Stimulated activated CD4-positive, alpha-beta T cell treated with anti-CD3 and anti-CD28 coated beads, Interleukin-12 subunit alpha, Interleukin-12 subunit beta, amount 100 ng/mL, for 48 hours (primary cell): Measurements from ENCODE around the gene STAG1.
"Not testable (repeated sequence)": the region's sequence is repeated elsewhere in the genome, so short reads cannot be mapped to it uniquely, and the experiment has no call there.

Experiments
- DNase-seq, 3 donors: peaks; one replicate each; pipeline ENCODE4 v3.0.0-alpha.2; 2020; ENCODE audit warnings: low read depth in 2 of 3, low spot score in 1 of 3

The STAG1 gene

GRCh38 chr3:136516095-136516494, 236.1 kb downstream of the STAG1 start:
- no peak for DNase-seq

DNA sequence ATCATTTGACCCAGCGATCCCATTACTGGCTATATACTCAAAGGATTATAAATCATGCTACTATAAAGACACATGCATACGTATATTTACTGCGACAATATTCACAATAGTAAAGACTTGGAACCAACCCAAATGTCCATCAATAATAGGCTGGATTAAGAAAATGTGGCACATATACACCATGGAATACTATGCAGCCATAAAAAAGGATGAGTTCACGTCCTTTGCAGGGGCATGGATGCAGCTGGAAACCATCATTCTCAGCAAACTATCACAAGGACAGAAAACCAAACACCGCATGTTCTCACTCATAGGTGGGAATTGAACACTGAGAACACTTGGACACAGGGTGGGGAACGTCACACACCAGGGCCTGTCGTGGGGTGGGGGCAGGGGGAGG, 237.6 kb downstream of the STAG1 start:
- DNase-seq, result not testable (repeated sequence)

DNA sequence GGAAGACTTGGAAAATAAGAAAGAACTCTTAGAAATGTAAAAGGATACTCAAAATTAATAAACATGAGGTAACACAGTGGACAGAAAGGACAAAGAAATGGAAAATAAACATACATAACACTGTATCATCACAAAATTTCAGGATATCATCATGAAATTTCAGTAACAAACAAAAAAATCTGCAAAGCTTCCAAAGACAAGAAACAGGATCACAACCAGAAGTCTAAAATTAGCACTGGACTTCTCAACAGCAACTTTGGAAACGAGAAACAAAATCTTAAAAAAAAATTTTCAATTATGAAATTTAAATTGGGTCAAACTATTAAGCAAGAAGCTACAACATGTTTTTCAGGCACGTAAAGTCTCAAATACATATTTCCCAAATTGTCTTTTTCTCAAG, 238.8 kb downstream of the STAG1 start:
- no peak for DNase-seq

DNA sequence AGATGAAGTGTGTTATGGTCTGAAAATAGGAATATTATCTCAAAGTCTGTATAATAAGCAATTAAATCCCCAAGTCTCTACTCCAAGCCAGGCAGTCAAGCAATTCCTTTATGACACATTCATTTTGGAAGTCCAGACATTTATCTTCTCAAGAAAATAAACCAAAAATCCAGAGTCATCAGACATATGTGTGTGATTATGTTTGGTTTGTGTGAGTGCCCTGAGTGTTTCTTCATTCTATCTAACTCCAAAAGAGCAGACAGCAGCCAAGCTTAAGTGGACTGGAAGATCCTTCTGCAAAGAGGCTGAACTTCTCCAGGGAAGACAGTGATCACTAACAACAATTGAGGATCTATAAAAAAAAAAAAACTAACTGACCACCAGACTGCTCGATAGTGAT, 239.8 kb downstream of the STAG1 start:
- DNase-seq, result no peak

DNA sequence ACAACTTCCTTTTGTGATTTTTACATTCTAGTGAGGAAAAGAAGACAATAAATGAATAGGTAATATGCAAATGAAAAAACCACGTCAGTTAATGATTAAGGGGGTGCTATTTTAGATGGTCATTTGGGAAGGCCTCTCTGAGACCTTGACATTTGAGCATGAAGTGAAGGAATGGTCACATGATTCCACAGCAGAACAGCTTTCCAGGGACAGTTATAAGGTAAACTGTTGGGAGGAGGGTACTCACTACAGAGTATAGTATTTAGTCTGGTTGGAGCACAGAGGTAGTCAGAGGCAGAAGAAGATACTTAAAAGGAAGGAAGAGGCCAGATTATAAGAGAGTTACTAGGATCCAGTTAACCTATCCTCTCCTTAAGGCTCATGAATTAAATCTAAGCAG, 246.5 kb downstream of the STAG1 start:
- no peak for DNase-seq

- DNase-seq, result no peak
Observed at GRCh38 chr3:136503056-136503455, 249.1 kb downstream of the STAG1 start.

GRCh38 chr3:136498919-136499447, 253.2 kb downstream of the STAG1 start:
- no peak for DNase-seq

- no peak for DNase-seq
Observed at GRCh38 chr3:136495213-136495612, 257.0 kb downstream of the STAG1 start.

GRCh38 chr3:136490646-136491405, 261.4 kb downstream of the STAG1 start:
- DNase-seq, result no peak

- no peak for DNase-seq
Observed at GRCh38 chr3:136485777-136486176, 266.4 kb downstream of the STAG1 start.

GRCh38 chr3:136476280-136476679, 275.9 kb downstream of the STAG1 start:
- no peak for DNase-seq

DNA sequence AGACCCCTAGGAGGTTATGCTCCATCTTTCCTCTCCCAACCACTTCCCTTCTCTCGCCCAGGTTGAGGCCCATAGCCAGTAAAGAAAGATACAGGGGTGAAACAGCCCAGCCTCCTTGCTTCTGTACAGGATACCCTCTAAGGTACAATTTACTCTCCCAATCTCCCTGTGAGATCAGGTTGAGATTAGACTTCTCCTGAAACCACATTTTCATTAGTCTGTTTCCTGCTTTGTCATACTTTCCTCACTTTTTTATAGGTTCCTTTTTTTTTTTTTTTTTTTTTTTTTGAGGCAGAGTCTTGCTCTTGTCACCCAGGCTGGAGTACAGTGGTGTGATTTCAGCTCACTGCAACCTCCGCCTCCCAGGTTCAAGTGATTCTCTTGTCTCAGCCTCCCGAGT, 277.3 kb downstream of the STAG1 start:
- DNase-seq, result not testable (repeated sequence)

DNA sequence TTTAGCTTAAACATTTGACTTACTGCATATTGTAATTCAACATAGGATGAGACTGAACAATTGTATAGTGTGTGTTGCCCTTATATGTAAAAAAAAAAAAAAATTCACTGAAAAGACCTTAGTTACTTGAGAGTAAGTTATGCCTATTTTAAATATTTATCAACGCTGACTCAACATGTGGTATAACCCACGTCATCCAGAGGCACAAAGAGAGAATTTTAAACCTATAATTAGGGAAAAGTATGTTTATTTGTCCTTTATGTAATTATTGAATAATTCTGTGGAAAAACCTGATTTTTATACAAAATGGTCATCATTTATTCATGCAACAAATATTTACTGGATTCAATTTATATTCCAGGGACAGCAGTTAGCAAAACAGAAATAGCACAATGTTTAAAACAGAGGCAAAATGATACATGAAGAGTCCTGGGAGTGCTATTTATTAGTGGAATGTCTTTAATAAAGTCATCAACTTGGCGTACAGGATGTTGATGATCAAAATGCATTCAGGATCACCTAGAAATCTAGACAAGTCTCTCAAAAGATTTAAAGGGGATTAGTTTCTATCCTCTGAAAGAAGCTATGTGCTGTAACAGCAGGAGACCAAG, 278.4 kb downstream of the STAG1 start:
- no peak for DNase-seq

- DNase-seq, result no peak
Observed at GRCh38 chr3:136465296-136465695, 286.9 kb downstream of the STAG1 start.

- DNase-seq, result no peak
Observed at GRCh38 chr3:136464502-136464901, 287.7 kb downstream of the STAG1 start.

DNA sequence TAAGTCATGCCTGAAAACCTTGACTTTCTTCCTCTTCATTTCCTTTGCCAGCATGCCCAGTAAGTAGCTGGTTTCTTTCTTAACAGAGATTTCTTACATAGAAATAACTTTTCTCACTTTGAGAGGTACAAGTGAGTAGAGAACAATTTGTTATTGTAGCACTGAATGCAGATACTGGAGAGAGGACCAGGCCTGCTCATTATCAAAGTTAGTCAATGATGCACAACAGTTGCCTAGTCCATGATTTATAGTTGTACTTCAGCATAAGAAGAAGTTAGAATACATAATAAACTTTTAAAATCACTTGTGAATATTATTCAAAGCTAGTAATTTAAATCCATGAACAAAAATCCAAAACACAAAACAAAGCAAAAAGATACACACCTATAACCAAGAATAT, 289.0 kb downstream of the STAG1 start:
- no peak for DNase-seq

DNA sequence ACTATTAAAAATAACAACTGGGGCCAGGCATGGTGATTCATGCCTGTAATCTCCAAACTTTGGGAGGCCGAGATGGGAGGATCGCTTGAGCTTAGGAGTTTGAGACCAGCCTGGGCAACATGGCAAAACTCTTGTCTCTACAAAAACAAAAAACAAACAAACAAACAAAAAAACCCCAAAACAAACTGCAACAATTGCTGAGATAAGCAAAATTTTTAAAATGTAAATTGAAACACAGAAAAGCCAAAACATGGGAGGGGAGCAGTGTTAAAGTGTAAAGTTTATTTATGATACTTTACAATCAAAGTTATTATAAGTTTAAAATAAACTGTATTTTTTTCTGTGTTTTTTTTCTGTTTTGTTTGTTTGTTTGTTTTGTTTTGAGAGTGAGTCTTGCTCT, 294.4 kb downstream of the STAG1 start:
- no peak for DNase-seq

GRCh38 chr3:136456196-136456595, 296.0 kb downstream of the STAG1 start:
- DNase-seq, result no peak

DNA sequence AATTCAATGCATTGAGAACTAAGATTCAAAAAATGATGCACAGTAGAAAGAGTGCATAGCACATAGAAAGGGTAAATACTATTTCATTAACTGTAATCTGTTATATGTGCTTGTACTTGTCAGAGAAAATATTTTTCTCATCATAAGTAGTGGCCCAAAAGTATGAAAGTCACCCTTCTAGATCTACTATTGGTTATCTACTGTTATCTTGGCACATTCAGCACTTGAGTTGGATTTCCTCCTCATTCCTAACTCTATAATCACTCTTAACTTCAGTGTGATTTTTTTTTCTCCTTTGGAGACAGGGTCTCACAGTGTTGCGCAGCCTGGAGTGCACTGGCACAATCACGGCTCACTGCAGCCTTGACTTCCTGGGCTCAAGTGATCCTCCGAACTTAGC, 307.6 kb downstream of the STAG1 start:
- no peak for DNase-seq

DNA sequence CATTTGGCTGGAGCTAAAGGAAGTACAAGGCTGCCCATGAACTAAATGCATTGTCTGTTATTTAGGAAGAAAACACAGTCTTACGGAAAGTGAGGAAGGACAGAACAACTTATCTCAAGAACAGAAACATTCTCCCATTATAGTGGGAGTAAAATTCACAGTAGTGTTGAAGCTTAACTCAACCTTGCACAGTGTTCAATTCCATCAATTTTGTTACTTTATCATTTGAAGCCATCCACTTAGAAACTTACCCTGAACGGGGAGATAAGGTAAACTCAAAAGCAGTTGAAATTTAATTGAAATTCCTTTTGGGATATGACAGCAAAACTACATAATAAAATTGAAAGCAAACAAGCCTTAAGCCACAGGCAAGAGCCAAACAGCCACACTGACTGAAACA, 315.1 kb downstream of the STAG1 start:
- no peak for DNase-seq

DNA sequence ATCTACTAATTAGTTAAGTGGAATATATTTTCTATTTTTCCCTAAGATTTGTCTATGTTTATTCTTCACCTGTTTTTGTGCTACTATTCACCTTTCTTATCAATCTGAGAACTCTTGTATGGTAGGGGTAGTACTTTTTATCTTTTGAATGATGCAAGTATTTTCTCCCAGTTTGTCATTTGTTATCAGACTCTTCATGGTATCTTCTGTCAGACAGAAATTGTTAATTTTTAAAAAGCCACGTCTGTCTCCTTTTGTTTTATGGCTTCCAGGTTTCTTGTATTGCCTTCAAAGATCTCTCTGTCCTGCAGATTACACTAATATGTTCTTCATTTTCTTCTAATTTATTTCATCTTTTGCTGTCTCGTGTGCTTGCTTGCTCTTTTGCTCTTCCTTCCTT, 317.7 kb downstream of the STAG1 start:
- DNase-seq, result no peak

DNA sequence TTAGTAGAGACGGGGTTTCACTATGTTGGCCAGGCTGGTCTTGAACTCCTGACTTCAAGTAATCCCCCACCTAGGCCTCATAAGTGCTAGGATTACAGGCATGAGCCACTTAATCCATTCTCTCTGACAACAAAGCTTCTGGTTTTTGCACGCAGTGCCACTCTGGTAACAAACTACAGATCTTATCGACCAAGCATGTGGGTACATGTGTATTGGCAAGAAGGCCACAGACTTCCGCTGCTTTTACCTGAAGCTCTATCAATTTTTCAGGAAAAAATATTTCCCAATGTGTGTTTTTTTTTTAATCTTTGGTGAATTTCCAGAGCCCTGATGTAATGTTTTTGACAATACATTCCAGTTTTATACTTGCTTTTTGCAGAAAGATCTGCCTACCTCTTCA, 319.5 kb downstream of the STAG1 start:
- no peak for DNase-seq

GRCh38 chr3:136428167-136428566, 324.0 kb downstream of the STAG1 start:
- no peak for DNase-seq
